Prostate gland (tissue), 2 donors: ENCODE results near the gene KANSL1.

Source experiments
- POLR2A ChIP-seq: fragments of 450-650 bp; IDR thresholded peaks from one replicate; pipeline ENCODE4 v1.6.1; 2016; ENCODE audit warnings: antibody characterized with exemption, mild to moderate bottlenecking
- POLR2AphosphoS5 ChIP-seq: sonication (generic); formaldehyde crosslinking; IDR thresholded peaks from one replicate; pipeline ENCODE4 v1.6.1; 2017; ENCODE audit warnings: antibody characterized with exemption
- TF ChIP-seq, protein P1 (sequence below), 4 experiments: fragments of 200-600 bp in 2 of 4; fragments of 450-650 bp in 2 of 4; sonication (generic) in 2 of 4; IDR thresholded peaks; 1 replicate in 3 of 4; 2 replicates in 1 of 4; pipeline ENCODE4 v1.5.1; 2016 to 2019; ENCODE audit warnings: antibody characterized with exemption in 4 of 4, mild to moderate bottlenecking in 2 of 4, moderate library complexity in 2 of 4

- TF ChIP-seq POLR2AphosphoS5 = no peak
- TF ChIP-seq, protein P1, sequence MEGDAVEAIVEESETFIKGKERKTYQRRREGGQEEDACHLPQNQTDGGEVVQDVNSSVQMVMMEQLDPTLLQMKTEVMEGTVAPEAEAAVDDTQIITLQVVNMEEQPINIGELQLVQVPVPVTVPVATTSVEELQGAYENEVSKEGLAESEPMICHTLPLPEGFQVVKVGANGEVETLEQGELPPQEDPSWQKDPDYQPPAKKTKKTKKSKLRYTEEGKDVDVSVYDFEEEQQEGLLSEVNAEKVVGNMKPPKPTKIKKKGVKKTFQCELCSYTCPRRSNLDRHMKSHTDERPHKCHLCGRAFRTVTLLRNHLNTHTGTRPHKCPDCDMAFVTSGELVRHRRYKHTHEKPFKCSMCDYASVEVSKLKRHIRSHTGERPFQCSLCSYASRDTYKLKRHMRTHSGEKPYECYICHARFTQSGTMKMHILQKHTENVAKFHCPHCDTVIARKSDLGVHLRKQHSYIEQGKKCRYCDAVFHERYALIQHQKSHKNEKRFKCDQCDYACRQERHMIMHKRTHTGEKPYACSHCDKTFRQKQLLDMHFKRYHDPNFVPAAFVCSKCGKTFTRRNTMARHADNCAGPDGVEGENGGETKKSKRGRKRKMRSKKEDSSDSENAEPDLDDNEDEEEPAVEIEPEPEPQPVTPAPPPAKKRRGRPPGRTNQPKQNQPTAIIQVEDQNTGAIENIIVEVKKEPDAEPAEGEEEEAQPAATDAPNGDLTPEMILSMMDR (IDR thresholded peaks at IDR 0.05) = no peak
- no peak for TF ChIP-seq POLR2A
Measured at GRCh38 chr17:46192189-46192438, 1.1 kb downstream of the KANSL1 start.
